Activated CD4-positive, alpha-beta T cell treated with anti-CD3 and anti-CD28 coated beads, Interleukin-2, amount 50 U/mL, for 1 hour (primary cell): ENCODE measurements around the gene FCAR.
"Not testable (repeated sequence)": the region's sequence is repeated elsewhere in the genome, so short reads cannot be mapped to it uniquely, and the experiment has no call there.

Experiments used
- DNase-seq: peaks from one replicate; pipeline ENCODE4 v3.0.0-alpha.2; 2020

Gene FCAR

DNA sequence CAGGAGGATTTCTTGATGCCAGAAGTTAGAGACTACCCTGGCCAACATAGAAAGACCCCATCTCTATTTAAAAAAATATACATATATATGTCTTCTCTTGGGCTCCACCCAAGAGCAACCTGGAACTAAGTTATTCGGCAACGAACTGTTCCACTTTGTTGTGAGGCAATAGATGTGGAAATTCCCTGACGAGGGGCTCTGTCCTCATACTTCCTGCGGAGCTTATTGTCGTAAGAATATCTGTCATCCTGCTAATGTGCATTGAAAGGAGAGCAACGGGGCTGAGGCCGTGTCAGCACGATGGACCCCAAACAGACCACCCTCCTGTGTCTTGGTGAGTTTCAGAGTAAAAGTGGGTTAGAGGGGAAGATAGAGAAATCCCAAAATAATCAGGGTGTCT is at the start of gene FCAR:
Gene FCAR, plus strand, starts transcription at position 246 of the 400 bp plus-strand sequence. Its CDS starts 55 bp downstream, at position 301.
- no peak for DNase-seq

DNA sequence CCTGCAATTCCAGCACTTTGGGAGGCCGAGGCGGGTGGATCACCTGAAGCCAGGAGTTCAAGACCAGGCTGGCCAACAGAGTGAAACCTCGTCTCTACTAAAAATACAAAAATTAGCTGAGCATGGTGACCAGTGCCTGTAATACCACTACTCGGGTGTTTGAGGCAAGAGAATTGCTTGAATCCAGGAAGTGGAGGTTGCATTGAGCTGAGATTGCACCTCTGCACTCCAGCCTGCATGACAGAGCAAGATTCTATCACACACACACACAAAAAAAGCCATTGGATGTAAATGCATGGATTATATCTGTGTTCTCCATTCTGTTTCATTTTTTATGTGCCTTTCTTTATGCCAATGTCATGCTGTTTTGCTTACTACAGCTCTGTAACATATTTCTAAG is 49.6 kb upstream of the FCAR start:
- not testable (repeated sequence) for DNase-seq

DNA sequence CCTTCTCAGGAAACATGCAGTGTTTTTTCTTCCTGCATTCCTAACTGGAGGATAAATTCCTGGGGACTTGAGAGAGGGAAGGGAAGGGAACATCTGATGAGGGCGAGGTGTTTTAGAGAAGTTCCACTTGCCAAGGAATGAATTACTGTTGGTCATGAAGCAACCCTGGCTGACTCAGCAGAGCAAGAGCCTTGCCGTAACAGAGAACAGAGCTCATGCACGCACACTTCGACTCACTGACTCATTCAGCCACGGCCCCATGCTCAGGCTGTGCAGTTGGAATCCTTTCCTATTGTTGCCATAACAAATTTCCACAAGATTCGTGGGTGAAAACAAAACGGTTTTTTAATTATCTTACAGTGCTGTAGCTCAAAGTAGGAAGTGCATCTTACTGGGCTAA is 48.7 kb upstream of the FCAR start:
- DNase-seq: not testable (repeated sequence)

DNA sequence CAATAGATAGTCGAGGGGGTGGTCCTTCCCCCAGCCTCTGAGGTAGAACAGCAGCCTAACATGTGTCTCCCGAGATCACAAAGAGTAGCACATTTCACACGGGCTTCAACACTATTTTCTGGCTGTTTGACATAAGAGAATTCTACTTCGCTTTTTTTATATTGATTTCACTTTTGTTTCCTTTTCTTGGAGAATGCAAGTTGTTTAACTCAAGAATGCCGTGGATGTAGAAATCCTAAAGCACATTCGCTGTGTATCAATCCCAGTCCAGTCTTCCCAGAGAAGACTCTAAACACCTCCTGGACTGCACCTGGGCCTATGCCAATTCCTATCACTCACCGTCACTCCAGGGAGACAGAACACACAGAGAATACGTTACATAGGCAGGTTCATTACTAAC is 46.0 kb upstream of the FCAR start:
- not testable (repeated sequence) for DNase-seq

DNA sequence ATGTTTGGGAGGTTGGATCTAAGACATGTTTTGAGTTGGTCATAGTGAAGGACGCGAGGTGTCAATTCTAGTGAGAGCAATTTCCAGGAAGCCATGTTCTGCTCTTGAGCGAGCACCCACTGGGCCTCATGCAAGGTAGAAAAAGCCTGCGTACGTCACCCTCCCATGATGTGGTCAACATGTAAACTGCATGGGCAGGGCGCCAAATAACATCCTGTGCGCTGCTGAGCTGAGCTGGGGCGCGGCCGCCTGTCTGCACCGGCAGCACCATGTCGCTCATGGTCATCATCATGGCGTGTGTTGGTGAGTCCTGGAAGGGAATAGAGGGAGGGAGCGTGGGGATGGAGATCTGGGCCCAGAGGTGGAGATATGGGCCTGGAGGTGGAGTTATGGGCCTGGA is 41.5 kb upstream of the FCAR start, which contains the start of gene KIR2DS4:
Gene KIR2DS4, plus strand, starts transcription at position 181 of the 400 bp plus-strand sequence.
- not testable (repeated sequence) for DNase-seq

DNA sequence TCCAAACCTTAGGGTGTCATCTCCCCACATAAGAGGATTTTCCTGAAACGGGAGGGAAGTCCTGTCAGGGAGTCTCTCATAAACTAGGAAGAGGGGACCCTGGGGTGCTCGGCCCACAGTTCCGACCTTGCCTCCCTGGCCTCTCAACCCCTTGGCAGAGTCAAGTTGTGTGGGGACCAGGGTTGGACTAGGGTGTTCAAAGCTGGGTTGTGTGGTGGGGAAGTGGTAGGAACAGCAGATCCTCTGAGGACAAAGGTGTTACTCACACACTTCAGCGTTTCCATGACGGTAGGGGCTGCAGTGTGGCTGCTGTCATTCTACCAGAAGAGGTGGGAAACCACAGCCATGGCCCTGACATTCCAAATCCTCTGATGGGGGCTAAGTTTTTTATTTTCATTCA is 38.9 kb upstream of the FCAR start:
- not testable (repeated sequence) for DNase-seq

DNA sequence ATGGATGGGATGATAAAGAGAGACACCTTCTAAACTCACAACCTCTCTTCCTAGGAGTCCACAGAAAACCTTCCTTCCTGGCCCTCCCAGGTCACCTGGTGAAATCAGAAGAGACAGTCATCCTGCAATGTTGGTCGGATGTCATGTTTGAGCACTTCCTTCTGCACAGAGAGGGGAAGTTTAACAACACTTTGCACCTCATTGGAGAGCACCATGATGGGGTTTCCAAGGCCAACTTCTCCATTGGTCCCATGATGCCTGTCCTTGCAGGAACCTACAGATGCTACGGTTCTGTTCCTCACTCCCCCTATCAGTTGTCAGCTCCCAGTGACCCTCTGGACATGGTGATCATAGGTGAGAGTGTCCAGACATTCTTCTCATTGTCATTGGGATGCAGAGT is 36.5 kb upstream of the FCAR start:
- not testable (repeated sequence) for DNase-seq

DNA sequence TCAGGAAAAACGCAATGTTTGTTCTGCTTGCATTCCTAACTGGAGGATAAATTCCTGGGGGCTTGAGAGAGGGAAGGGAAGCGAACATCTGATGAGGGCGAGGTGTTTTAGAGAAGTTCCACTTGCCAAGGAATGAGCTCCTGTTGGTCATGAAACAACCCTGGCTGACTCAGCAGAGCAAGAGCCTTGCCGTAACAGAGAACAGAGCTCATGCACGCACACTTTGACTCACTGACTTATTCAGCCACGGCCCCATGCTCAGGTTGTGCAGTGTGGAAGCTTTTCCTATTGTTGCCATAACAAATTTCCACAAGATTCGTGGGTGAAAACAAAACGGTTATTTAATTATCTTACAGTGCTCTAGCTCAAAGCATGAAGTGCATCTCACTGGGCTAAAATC is 30.9 kb upstream of the FCAR start:
- DNase-seq: not testable (repeated sequence)

DNA sequence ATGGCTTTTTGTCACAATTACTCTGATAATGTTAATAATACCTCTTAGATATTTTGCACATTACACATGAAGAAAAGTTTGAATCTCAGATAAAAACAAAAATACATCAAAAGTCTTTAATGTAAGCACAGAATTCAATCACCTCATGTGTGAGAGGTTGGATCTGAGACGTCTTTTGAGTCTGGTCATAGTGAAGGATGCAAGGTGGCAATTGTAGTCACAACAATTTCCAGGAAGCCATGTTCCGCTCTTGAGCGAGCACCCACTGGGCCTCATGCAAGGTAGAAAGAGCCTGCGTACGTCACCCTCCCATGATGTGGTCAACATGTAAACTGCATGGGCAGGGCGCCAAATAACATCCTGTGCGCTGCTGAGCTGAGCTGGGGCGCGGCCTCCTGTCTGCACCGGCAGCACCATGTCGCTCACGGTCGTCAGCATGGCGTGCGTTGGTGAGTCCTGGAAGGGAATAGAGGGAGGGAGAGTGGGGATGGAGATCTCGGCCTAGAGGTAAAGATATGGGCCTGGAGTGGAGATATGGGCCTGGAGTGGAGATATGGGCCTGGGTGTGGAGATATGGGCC is 23.9 kb upstream of the FCAR start, which contains the start of gene KIR3DL2:
Gene KIR3DL2, plus strand, starts transcription at position 383 of the 580 bp plus-strand sequence. Its CDS starts 33 bp downstream, at position 416.
- not testable (repeated sequence) for DNase-seq

DNA sequence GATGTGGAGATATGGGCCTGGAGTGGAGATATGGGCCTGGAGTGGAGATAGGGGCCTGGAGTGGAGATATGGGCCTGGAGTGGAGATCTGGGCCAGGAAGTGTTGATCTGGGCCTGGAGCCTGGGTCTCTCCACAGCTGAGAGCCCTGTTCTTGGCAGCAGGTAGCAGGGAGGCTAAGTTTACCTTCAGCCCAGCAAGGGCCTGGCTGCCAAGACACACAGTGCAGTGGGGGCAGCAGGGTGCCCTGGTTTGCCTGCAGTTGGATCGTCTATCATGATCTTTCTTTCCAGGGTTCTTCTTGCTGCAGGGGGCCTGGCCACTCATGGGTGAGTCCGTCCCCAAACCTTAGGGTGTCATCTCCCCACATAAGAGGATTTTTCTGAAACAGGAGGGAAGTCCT is 23.1 kb upstream of the FCAR start:
- DNase-seq: no peak

DNA sequence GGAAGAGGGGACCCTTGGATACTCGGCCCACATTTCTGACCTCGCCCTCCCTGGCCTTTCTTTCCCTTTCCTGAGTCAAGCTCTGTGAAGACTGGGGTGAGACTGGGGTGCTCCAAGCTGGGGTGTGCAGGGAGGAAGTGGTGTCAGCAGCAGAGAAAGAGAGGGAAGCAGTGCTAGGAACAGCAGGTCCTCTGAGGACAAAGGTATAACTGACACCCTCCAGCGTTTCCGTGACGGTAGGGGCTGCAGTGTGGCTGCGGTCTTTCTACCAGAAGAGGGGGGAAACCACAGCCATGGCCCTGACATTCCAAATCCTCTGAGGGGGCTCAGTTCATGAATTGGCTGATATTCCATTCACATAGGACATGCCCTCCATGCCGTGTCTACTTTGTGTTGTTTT is 22.7 kb upstream of the FCAR start:
- no peak for DNase-seq

DNA sequence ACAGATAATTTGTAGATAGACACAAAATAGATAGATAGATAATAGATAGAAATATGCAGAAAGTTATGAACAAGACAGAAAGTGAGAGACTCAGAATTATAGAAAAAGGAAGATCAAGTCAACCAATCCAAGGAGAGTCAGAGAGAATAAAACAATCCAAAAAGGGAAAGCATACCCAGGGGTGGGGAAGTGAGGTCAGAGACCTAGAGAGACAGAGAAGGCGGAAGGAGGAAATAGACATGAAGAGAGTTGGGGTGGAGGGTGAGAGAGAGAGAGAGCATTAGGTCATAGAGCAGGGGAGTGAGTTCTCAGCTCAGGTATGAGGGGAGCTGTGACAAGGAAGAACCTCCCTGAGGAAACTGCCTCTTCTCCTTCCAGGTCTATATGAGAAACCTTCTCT is 18.8 kb upstream of the FCAR start:
- DNase-seq: not testable (repeated sequence)

DNA sequence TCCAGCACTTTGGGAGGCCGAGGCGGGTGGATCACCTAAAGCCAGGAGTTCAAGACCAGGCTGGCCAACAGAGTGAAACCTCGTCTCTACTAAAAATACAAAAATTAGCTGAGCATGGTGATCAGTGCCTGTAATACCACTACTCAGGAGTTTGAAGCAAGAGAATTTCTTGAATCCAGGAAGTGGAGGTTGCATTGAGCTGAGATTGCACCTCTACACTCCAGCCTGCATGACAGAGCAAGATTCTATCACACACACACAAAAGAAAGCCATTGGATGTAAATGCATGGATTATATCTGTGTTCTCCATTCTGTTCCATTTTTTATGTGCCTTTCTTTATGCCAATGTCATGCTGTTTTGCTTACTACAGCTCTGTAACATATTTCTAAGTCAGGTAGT is 15.6 kb upstream of the FCAR start:
- DNase-seq: not testable (repeated sequence)

DNA sequence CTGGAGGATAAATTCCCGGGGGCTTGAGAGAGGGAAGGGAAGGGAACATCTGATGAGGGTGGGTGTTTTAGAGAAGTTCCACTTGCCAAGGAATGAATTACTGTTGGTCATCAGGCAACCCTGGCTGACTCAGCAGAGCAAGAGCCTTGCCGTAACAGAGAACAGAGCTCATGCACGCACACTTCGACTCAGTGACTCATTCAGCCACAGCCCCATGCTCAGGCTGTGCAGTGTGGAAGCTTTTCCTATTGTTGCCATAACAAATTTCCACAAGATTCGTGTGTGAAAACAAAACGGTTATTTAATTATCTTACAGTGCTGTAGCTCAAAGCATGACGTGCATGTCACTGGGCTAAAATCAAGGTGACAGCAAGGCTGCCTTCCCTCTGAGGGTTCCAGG is 14.6 kb upstream of the FCAR start:
- DNase-seq: not testable (repeated sequence)

DNA sequence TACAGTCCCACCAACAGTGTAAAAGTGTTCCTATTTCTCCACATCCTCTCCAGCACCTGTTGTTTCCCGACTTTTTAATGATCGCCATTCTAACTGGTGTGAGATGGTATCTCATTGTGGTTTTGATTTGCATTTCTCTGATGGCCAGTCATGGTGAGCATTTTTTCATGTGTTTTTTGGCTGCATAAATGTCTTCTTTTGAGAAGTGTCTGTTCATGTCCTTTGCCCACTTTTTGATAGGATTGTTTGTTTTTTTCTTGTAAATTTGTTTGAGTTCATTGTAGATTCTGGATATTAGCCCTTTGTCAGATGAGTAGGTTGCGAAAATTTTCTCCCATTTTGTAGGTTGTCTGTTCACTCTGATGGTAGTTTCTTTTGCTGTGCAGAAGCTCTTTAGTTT is 10.6 kb upstream of the FCAR start:
- not testable (repeated sequence) for DNase-seq

DNA sequence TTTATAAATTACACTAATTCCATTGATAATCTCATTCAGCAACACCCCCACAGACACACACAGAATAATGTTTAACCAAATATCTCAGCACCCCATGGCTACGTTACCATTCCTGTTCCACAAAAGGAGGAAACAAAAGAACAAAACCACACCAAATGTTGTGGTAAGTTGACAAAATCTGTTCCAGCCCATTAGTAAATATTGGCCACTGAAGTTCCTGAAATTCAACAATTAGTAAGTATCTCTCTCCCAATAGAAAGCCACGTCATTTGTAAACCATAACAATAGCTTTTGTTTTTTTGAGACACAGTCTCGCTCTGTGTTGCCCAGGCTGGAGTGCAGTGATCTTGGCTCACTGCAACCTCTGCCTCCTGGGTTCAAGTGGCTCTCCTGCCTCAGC is 2.3 kb upstream of the FCAR start:
- no peak for DNase-seq

DNA sequence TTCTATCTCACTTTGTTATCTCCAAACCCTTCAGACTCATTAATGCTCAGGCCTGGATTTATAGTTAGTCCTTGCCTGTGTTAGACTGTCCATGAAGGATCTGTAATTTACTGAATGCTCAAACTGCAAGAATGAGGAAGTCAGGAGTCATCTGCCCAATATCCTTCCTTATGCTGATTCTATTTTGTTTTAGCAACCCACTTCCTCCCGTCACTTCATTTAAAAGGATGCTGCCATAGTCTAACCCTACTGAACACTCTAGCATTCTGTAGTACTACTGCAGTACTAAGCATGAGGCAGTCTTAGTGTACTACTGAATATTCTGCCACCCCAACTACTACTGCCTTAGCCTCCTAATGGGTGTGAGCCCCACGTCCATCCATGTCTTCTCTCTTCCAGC is 1.5 kb downstream of the FCAR start:
- DNase-seq: no peak

DNA sequence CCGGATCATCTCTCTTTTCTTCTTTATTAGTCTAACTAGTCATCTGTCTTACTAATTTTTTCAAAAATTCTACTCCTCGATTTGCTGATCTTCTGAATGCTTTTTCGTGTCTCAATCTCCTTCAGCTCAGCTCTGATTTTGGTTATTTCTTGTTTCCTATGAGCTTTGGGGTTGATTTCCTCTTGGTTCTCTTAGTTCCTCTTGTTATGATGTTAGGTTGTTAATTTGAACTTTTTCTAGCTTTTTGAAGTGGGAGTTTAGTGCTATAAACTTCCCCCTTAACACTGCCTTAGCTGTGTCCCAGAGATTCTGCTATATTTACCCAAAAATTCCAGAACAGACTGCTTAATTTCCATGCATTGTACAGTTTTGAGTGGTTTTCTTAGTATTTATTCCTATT is 3.4 kb downstream of the FCAR start:
- DNase-seq: no peak

DNA sequence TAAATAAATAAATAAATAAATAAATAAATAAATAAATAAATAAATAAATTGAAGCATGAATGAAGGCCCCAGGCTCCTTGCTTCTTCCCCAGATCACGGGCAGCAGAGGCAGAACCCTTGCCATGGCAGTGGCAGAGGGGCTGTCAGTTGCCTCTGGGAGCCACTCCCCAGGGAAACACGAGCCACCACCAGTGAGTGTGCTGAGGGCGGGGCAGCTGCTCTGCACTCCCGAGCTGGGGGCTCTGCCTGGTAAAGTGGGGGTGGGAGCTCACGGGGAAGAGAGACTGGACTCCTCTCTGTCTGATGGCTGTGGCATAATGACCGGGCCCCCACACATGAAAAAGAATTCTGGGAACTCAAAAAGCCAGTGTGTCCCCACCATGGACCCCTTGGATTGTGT is 7.8 kb downstream of the FCAR start:
- DNase-seq: no peak

DNA sequence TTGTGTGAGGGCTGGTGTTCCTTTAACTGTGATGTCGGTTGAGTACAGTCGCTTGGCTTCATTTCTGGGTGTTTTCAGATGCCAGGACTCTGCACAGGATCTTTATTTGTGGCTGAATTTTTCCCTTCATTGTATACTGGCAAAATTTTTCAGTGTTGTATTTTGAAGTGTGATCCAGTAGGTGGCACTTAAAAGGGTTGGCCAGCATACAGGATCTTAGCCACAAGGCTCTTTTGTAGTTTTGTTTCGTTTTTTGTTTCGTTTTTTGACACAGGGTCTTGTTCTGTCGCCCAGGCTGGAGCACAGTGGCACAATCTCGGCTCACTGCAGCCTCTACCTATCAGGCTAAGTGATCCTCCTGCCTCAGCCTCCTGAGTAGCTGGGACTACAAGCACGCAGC is 8.7 kb downstream of the FCAR start:
- DNase-seq: no peak

DNA sequence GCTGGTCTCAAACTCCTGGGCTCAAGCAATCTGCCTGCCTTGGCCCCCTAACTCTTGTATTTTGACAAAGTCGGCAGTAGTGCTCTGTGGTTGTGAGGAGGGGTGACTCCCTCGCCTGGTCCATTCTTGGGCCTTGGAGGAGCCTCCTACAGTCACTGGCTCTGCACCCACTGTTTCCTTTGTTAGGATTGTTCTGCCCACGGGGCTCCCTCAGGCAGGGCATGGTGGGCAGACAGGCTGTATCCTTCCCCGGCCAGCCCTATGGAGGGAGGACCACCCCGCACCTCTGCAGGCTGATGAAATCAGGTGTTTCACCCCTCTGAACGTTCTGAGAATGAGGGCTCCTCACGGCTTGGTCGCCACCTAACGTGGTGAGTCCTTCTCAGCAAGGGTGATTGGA is 9.2 kb downstream of the FCAR start:
- no peak for DNase-seq

DNA sequence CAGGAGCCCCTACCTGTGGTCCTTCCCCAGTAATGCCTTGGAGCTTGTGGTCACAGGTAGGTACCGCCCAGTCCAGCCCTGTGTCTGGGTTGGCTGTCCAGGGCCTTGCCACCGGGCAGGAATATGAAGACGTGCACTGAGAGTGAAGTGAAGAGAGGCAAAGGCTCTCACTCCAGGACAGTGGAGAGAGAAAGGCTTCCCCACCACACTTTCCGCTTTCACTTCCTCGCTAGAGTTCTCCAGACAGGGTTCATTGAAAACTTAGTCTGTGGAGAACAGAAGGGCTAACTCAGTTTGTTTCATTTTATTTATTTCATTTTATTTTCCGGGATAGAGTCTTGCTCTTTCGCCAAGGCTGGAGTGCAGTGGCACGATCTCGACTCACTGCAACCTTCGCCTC is 14.2 kb downstream of the FCAR start:
- DNase-seq: no peak

DNA sequence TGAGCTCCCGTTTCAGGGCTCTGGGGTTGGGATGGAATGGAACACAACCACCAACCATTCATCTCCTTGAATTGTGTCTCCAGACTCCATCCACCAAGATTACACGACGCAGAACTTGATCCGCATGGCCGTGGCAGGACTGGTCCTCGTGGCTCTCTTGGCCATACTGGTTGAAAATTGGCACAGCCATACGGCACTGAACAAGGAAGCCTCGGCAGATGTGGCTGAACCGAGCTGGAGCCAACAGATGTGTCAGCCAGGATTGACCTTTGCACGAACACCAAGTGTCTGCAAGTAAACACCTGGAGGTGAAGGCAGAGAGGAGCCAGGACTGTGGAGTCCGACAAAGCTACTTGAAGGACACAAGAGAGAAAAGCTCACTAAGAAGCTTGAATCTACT is 15.5 kb downstream of the FCAR start:
- no peak for DNase-seq

DNA sequence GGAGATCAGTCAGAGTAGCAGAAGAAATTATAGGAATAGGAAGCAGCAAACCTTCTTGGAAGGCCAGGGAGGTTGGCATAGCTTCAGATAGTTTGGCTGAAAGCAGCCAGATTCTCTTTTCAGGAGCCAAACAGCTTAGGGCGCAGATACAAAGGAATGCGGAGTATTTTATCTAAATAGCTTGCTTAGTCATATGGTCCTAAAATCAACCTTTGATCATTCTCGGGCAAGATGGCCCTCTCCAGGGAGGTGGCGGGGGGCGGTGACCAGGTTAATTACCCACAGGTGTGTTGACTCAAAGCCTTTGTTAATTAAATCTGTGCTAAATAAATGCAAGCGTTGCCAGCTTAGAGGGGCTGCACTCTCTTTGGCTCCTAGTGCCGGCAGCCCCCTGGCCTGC is 19.4 kb downstream of the FCAR start:
- no peak for DNase-seq

DNA sequence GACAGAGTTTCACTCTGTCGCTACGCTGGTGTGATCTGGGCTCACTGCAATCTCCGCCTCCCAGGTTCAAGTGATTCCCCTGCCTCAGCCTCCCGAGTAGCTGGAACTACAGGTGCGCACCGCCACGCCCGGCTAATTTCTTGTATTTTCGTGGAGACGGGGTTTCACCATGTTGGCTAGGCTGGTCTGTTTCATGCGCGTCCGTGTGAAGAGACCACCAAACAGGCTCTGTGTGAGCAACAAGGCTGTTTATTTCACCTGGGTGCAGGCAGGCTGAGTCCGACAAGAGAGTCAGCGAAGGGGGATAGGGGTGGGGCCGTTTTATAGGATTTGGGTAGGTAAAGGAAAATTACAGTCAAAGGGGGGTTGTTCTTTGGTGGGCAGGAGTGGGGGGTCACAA is 20.1 kb downstream of the FCAR start:
- not testable (repeated sequence) for DNase-seq
